ENCODE measurements around the gene CAMKMT.

CAMKMT gene

GRCh38 chr2:44744961-44745892, 383.5 kb downstream of the CAMKMT start:
- DNase-seq (ENCODE audit: low read depth), result no peak

DNA sequence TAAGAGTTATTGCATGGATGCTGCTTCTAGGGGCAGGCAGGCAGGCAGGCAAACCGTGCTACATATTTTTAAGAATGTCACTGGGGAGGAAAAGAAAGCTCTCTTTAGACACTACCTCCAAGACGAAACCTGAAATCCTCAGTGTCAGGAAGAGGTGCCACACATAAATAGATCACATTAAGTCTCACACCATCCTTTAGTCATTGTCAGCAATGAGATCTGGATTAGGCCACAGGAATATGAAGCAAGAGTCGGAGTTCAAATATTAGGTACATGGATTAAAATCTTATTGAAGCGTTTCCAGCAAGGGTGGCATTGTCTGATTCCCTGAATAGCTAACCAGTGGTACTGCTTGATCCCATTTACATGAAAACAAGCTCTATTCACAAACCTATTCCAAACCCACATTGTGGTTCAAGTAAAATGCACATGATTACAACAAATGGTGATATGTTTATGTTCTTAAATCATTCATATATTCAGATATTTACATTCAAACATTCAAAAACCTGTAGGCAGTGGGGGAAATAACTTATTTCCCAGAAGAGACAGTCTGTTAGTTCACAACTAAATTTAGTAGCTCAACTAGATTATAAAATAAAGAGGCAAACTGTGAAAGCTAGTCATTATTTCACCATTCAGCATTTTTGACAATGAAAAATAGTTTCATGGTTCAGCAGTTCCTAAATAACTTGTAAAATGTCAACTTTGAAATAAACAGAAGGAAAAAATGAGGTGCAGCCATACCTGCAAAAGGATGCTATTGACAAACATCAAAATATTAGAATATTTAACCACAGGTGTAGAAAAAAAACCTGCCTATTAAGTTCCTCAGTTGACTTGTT, 384.4 kb downstream of the CAMKMT start:
- no peak for DNase-seq (ENCODE audit: low read depth)

DNA sequence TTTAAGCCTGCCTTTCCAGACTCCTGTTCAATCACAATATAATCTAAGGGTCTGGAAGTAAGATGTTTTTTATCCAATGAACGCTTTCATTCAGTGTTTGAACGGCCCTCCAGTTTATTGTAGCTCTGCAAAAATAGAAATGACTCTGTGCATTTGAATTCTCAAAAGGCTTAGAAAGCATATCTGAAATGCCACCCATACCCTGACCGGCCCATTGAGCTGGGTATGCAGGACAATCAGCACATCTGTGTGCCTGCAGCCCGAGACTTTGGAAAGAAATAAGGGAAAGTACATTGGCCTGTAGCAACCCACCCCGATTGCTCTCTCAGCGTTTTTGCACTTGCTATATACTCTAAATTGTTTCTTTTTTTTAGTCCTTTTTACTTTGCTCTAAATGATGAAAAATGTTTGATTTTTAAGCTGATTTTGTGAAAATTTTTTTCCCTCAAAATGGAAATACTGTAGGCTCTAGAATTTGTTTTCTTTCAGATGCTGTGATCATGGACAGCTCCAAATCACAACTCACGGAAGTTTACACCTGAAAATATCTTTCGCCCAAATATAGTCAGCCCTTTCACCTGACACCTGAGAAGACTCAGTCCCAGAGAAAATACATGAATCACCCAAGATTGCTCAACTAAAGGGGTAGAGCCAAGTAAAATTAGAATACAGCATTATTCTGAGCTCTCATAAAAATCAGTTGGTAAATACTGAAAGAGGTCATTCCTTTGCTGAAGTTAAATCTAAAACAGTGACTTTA, 385.3 kb downstream of the CAMKMT start:
- DNase-seq (ENCODE audit: low read depth), result no peak

DNA sequence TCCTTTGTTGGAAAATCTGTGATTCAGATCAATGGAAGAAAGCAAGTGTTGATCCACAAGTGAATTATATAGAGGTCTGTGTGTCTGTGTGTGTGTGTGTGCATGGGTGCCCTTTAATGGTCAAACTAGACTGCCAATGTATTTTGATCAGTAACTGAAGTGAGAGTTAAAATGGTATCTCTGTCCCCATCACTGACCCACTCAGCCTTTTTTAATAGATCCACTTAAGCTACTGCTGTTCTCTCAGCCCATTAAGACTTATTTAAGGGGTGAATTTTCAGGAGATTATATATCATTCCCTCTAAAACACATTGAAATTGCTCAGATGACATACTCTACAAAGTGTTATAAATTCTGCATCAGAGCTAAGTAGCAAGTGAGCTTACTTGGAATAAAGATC, 386.0 kb downstream of the CAMKMT start:
- DNase-seq (ENCODE audit: low read depth), result no peak

DNA sequence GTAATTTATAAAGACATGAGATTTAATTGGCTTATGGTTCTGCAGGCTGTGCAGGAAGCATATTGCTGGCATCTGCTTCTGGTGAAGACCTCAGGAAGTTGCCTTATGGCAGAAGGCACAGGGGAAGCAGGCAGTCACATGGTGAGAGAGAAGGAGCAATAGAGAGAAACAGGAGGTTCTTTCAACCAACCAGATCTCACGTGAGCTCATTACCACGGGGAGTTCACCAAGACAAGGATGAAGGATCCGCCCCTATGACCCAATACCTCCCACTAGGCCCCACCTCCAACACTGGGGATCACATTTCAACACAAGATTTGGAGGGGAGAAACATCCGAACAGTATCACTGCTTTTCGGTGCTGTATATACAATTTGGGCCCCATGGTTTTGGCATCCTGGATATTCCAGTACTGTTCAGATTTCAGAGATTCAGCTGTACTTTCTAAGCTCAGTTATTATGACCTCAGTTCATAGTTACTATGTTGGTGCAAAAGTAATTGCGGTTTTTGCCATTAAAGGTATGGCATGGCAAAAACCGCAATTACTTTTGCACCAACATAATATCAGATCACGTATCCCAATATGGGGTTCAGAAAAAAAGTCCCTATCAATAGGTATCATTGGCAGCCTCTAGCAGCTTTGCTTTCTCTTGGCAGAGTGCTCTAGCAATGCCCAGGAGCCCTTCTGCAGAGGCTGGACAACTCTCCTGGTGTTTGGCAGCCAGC, 390.2 kb downstream of the CAMKMT start:
- DNase-seq (ENCODE audit: low read depth), result no peak

GRCh38 chr2:44752761-44753160, 391.0 kb downstream of the CAMKMT start:
- DNase-seq (ENCODE audit: low read depth), result no peak

- no peak for DNase-seq (ENCODE audit: low read depth)
Observed at GRCh38 chr2:44753552-44754285, 392.0 kb downstream of the CAMKMT start.

DNA sequence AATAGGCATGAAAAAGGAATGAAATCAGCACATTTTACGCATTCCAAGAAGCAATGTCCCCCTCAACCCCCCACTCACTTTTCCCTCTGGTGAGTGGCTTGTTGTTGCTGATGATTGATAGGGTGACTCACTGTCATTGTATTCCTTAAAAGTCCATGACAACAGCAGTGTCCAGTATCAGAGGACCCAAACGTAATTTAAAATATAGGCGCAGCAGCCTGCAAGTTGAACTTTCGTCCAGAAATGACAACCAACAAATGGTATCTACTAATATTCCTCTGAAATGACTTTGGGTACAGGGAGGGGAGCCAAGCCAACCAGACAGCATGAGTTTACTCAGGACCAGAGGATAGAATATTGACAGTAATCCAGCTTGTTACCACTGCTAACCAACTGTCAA, 396.8 kb downstream of the CAMKMT start:
- no peak for DNase-seq (ENCODE audit: low read depth)

DNA sequence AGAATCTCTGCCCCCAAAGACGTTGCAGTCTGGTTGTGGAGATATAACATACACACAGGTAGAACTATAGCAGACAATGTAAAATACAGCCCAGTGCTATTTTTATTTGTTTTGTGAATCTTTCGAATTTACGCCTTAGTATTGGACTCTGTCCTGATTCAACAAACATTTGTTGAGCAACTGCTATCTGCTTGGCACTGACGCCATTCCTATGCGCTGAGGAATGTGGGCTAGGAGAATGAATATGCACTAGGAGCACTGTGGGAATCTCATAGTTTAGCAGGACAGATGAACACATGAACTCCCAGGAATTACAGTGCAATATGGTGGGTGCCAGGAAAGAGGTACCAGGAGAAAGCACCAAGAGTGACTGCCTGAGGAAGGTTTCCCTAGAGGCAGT, 398.1 kb downstream of the CAMKMT start:
- no peak for DNase-seq (ENCODE audit: low read depth)

- DNase-seq (ENCODE audit: low read depth), result no peak
Observed at GRCh38 chr2:44763275-44763782, 401.6 kb downstream of the CAMKMT start.

GRCh38 chr2:44766220-44766619, 404.5 kb downstream of the CAMKMT start:
- DNase-seq (ENCODE audit: low read depth), result no peak

DNA sequence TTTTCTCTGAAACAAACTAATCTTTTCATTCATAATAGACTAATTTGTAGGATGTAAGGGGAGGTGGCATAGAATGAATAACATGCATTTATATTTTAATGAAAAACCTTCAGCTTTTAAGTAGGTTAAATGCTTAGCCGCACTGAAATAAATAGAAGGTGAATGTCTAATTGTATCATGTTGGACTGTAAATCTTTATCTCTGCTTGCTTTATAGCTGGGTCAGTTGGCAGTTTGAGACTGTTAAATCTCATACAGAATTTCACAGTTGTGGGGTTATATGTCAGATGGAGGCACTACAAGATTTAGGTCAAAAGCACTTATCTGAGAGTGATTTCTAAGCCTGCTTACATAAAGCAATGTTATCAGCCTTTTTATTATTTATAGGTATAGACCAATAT, 405.0 kb downstream of the CAMKMT start:
- no peak for DNase-seq (ENCODE audit: low read depth)

- DNase-seq (ENCODE audit: low read depth), result no peak
Observed at GRCh38 chr2:44767691-44768090, 405.9 kb downstream of the CAMKMT start.

GRCh38 chr2:44768438-44769236, 406.9 kb downstream of the CAMKMT start:
- no peak for DNase-seq (ENCODE audit: low read depth)

DNA sequence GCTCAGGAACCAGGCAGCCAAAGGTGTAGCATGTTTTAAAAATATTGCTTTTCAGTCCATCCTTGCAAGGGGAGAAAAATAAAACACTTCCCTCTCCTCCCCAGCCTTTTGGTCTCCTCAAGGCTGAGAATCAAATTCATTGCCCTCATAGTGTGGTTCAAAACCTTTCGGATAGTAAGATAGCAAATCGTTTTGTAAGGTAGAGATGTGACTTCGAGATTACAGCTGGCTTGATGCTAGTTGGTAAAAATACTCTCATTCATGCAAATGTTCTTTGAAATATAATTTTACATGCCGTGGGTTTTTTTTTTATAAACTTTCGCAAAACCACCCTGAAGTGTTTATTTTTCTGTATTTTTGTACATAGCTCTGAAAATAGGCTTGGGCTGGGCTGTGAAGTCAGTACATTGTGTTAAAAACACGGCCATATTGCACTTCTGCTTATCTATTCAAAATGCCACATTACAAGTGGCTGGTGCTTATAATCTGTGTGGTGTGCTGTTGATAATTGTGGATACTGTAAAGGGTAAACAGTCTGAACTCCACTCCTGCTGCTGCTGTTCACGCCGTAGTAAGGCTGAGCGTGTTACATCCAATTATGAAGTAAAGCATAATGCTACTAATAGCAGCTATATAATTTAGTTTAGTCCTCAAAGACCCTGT, 407.7 kb downstream of the CAMKMT start:
- no peak for DNase-seq (ENCODE audit: low read depth)

DNA sequence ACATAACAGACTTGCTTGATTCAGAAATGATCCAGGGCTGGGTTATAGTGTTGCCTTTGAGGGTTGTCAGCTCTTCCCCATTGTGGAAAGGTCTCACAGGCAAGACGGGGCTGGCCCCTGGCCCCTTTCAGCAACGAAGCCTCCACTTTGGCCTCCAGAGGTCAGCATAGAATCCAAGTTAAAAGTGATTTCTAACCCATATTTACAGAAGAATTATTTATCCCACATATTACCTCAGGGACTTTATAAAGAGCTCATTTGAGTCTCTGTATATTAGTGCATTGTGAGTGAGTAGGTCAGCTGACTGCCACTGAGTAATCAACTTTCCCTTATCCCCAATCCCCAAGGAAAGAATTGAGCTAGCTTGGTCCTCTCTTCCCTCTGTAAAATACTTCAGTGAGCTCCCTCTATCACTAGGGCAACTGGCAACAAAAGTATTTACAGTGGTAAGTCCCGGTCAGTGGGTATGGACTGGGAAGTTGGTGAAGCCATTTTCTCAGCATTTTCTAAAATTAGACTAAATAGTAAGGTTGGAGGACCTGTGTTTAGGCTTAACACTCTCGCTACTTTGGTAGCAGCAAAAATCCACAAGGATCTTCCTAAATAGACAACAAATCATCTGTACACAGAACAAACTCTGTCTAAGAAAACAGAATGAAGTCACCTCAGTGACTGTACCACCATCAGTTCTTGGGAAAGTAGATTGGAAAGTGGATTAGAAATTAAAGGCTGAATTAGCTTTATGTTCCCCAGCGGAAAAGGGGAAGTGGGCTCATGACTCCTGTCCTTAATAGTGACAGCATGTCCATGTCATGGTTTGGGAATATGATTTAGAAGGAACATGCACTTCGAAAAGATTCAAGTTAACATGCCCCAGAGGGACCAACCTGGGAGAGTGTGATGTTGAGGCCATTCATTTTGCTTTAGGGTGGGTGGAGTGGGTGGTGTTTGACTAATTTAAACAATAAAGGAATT, 408.8 kb downstream of the CAMKMT start:
- no peak for DNase-seq (ENCODE audit: low read depth)

DNA sequence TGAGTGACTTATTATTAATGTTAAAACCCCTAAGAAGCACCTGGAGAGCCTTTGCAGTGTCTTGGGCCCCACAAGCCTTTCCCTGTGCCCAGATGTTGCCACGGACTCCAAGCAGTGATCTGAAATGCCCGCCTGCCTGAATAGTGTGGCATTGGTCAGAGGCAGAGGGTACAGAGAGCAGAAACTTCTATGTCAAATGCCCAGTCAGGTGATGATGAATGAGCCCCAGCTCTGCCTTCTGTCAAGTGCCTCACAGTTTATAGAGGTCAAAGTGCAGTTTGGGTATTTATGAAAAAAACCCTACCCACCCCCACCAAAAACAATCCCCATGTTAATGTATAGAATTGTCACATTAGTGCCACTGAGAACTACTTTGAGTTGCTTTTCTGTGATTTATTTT, 409.8 kb downstream of the CAMKMT start:
- no peak for DNase-seq (ENCODE audit: low read depth)

DNA sequence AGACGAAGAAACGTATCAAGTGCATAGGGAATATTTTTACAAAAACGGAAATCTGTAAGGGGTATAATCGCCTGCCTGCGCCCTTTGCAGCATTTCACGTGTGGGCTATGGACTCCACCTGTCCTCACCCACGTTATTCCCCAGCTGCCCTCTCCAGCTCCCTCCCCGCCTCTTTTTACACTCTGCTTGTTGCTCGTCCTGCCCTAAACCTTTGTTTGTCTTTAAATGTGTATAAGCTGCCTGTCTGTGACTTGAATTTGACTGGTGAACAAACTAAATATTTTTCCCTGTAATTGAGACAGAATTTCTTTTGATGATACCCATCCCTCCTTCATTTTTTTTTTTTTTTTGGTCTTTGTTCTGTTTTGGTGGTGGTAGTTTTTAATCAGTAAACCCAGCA, 410.4 kb downstream of the CAMKMT start:
- no peak for DNase-seq (ENCODE audit: low read depth)

Data from ELR (cell line).